ENCODE results near the gene ABCA13.

Gene ABCA13

GRCh38 chr7:48244864-48245271, 73.6 kb downstream of the ABCA13 start:
- peak; percentile 34 for DNase-seq

DNA sequence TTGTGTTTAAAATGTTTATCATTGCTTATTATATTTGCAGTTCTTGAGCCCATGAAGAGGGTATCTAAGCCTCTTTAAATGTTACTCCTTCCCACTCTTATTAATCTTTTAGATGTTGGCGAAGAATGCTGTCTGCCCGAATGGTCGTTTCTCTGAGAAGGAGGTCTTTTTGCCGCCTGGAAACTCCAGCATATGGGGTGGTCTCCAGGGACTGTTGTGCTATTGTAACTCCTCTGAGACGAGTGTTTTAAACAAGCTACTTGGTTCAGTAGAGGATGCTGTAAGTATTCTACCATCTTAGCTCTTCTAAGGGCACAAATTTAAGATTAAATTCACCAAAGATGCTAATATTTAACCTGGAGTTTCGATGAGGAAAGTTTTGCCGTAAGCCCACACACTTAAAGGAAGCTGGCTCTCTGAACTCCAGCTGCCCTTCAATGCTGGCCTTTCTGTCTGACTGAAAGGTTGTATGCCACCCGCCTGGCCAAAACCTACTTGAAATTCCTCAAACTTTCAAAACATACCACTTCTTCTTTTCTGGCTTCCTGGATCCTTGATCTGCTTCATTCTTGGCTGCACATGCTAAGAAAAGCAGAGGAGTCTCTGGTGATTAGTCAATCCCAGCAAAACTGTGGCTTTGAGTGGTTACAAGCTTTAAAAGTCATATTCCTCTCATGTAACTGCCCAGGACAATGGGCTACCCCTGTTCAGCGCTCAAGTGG, 74.7 kb downstream of the ABCA13 start:
- no peak for DNase-seq

- no peak for DNase-seq
These were observed 77.9 kb downstream of the ABCA13 start for GRCh38 chr7:48249166-48249565.

- DNase-seq, result no peak
These were observed 79.2 kb downstream of the ABCA13 start for GRCh38 chr7:48250441-48250951.

GRCh38 chr7:48251766-48252165, 80.5 kb downstream of the ABCA13 start:
- no peak for DNase-seq

- no peak for DNase-seq
These were observed 81.7 kb downstream of the ABCA13 start for GRCh38 chr7:48252995-48253394.

- no peak for DNase-seq
These were observed 83.8 kb downstream of the ABCA13 start for GRCh38 chr7:48255046-48255445.

- no peak for DNase-seq
These were observed 88.4 kb downstream of the ABCA13 start for GRCh38 chr7:48259463-48260280.

- no peak for DNase-seq
These were observed 90.4 kb downstream of the ABCA13 start for GRCh38 chr7:48261696-48262095.

DNA sequence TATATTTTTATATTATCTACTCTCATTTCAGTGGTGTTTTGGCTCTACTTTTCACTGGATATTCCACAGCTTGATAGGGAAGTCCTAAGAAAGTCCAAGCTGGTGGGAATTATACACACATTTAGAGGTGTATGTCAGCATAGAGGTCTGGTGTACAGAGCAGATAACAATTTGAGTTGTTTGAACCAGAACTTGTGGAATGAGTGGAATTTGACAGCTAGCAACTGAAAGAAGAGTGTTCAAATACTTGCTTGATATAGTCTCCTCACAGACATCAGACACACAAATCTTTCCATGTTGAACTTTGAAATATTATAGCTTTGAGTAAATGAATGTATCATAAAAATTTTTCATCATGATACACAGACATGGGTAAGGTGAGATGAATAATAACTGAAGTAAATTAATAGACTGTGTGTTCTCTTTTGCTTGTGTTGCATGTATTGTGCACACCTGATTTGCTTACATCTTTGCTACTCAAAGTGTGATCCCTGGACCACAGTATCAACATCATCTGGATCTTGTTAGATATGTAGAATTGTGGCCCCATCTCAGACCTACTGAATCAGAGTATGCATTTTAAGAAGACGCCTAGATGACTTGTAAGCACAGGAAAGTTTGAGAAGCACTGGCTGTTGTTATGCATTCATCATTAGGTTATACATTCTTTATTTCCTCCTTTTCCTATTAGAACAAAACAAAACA, 91.5 kb downstream of the ABCA13 start:
- no peak for DNase-seq

DNA sequence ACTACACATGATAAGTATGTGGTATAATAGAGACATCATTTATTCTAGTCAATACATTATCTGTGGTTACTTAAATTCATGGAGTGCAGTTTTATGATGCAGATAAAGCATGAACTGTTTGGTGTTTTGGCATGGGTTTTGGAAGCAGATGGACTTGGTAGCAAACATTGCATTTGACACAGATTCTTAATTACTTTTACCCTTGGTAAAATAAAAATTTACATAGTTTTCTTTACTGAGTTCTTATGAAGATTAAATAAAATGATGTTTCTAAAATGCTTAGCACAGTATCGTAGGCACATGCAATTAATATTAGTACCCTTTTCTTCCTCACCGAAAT, 92.0 kb downstream of the ABCA13 start:
- DNase-seq, result no peak

- DNase-seq, result no peak
These were observed 97.8 kb downstream of the ABCA13 start for GRCh38 chr7:48269066-48269465.

- no peak for DNase-seq
These were observed 103.4 kb downstream of the ABCA13 start for GRCh38 chr7:48274662-48275061.

DNA sequence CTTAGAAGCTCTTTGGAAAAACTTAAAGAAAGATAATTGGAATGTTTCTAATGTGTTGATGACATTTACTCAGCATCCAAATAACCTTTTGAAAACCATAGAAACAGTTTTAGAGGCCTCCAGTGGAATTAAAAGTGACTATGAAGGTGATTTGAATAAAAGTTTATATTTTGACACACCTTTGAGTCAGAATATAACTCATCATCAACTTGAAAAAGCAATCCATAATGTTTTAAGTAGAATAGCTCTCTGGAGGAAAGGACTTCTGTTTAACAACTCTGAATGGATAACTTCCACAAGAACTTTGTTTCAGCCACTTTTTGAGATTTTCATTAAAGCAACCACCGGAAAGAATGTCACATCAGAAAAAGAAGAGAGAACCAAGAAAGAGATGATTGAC, 108.2 kb downstream of the ABCA13 start:
- no peak for DNase-seq

DNA sequence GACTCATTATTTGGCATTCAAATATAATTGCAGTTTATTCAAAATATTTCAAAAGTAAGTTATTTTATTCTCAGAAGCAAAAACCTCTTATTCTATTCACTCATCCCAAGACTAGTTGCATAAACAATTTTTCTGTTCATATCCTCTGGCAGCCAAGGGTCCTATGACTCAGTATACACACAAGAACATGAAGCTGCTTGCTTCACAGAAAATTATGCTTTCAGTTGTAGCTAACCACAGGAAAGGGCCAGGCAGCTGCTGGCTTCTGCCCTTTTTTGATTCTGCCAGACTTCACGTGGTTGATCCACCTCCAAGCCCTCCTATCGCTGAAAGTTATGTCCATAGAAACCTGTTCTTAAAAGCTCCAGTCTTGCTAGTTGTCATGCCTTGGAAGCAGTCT, 108.8 kb downstream of the ABCA13 start:
- DNase-seq, result no peak

DNA sequence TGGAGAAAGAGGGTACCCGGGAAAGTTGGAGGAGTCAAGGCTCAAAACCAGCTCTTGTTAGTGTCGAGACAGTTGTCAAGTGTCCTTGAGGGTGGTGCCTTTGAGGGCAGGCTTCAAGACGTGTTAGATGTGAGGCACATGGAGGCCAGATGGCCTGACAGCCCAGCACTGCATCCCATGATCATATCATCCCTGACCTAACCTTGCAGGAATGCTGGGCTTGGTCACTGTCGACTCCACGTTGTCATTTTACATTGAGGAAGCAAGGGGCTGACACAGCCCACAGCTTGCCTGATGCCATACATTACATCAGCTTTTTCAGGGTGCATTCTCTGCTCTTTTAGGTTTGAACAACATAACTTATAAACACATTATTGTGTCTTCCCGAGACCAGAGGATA, 114.1 kb downstream of the ABCA13 start:
- DNase-seq, result no peak

GRCh38 chr7:48286836-48287235, 115.6 kb downstream of the ABCA13 start:
- no peak for DNase-seq

GRCh38 chr7:48289656-48290055, 118.4 kb downstream of the ABCA13 start:
- DNase-seq, result no peak

GRCh38 chr7:48292949-48293348, 121.7 kb downstream of the ABCA13 start:
- DNase-seq, result no peak

GRCh38 chr7:48295296-48295971, 124.2 kb downstream of the ABCA13 start:
- DNase-seq, result no peak

DNA sequence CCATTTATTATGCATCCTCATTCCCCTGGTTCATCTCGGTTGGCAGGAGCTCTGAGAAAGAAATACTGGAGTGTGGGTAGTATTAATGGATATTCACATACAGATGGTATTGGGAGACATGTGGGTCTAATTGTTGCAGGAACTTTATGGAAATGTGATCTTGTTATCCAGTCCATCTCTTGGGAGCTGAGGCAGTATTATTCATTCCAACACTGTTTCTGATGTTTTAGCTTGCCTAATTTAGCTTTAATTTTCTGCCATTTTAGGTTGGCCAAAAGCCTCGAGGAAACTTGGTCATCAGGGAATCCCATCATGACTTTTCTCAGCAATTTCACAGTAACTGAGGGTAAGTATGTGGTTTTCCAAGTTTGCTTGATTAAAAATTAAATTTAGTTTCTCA, 125.7 kb downstream of the ABCA13 start:
- no peak for DNase-seq

GRCh38 chr7:48298779-48299178, 127.5 kb downstream of the ABCA13 start:
- no peak for DNase-seq

DNA sequence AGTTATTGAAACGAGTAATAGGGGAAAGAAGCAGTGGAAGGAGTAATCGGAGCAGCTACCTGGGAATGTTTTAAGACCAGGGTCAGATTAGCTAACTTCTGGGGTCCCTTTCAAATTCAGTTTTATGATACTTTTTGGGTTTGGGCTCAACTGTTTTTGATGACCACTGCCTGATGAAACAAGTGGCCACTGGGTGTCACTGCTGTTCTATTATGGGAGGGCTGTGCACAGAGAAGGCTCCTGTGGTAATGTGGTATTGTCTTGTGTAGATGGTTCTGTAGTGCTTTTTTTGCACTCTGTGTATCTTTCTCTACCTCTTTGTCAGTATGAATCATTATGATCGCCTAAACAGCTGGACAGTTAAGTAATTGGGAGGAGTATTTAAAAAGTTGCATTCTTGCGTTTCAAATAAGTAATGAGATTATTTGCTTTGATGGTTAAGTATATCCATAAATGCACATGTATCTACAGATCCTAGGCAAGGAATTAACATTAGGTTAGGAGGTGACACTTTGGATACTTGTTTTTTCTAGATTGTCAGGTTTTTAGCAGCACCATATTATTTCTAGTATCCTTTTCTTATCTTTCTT, 128.4 kb downstream of the ABCA13 start:
- peak; percentile 70 for DNase-seq
